Measurements from ENCODE around the gene CD22. TPM values are rescaled to one million over a fixed set of nuclear protein-coding genes. Genes with fewer than 3 reads are reported as not detected.
"Not testable (repeated sequence)": the region's sequence is repeated elsewhere in the genome, so short reads cannot be mapped to it uniquely, and the experiment has no call there.

CD22 gene
- total RNA-seq, 4 donors from 2014 or later: not detected

- no peak overlapping the region for H3K4me3 ChIP-seq
Observed at GRCh38 chr19:35284153-35285094, 44.6 kb upstream of the CD22 start.

GRCh38 chr19:35285095-35285449, 43.9 kb upstream of the CD22 start:
- no peak for DNase-seq (ENCODE audit: low spot score in 2 of 2)
- TF ChIP-seq EP300 (IDR thresholded peaks at IDR 0.05): no peak
- no peak for TF ChIP-seq POLR2A (IDR thresholded peaks at IDR 0.05)
- TF ChIP-seq POLR2AphosphoS5 (IDR thresholded peaks at IDR 0.05): no peak
- no peak for TF ChIP-seq CTCF (IDR thresholded peaks at IDR 0.05)
- 58% methylated on average over 1 of the region's 1 CpG for WGBS
- Histone ChIP-seq H3K36me3 (peaks cover under 1% of the 10 kb centered on the region), H3K4me1 (peaks cover 21% of the 10 kb centered on the region), H3K27me3 (peaks cover 8% of the 10 kb centered on the region), H3K4me3 (no peak overlapping the region), H3K27ac (no peak overlapping the region), H3K9me3 (no peaks in the 10 kb centered on the region)

More at GRCh38 chr19:35284153-35285094, 44.6 kb upstream of the CD22 start:
- 75% methylated on average over 17 of the region's 17 CpGs for WGBS
- DNase-seq (ENCODE audit: low spot score in 2 of 2): no peak
- peaks cover 21% of the 10 kb centered on the region for H3K4me1 ChIP-seq
- H3K27me3 ChIP-seq: peaks cover 5% of the 10 kb centered on the region
- H3K27ac ChIP-seq: no peak overlapping the region
- peaks cover 6% of the 10 kb centered on the region for H3K36me3 ChIP-seq
- TF ChIP-seq CTCF (IDR thresholded peaks at IDR 0.05) (no peak), POLR2AphosphoS5 (IDR thresholded peaks at IDR 0.05) (no peak), POLR2A (IDR thresholded peaks at IDR 0.05) (no peak), EP300 (IDR thresholded peaks at IDR 0.05) (no peak)
- H3K9me3 ChIP-seq: no peaks in the 10 kb centered on the region

- 84% methylated on average over 3 of the region's 3 CpGs for WGBS
- H3K36me3 ChIP-seq; H3K27ac ChIP-seq; DNase-seq (ENCODE audit: low spot score in 2 of 2); H3K4me3 ChIP-seq; H3K9me3 ChIP-seq: not testable (repeated sequence)
- Histone ChIP-seq H3K4me1 (peaks cover 17% of the 10 kb centered on the region), H3K27me3 (peaks cover 11% of the 10 kb centered on the region)
Observed at GRCh38 chr19:35285465-35285864, 43.5 kb upstream of the CD22 start.

- not testable (repeated sequence) for H3K27ac ChIP-seq; H3K4me3 ChIP-seq; DNase-seq (ENCODE audit: low spot score in 2 of 2); H3K9me3 ChIP-seq; H3K36me3 ChIP-seq
- Histone ChIP-seq H3K4me1 (peaks cover 11% of the 10 kb centered on the region), H3K27me3 (peaks cover 17% of the 10 kb centered on the region)
- WGBS: 68% methylated on average over 5 of the region's 5 CpGs
Observed at GRCh38 chr19:35286101-35286500, 42.9 kb upstream of the CD22 start.

GRCh38 chr19:35287713-35288112, 41.3 kb upstream of the CD22 start:
- Histone ChIP-seq H3K36me3 (no peaks in the 10 kb centered on the region), H3K4me1 (peaks cover 1% of the 10 kb centered on the region), H3K9me3 (no peaks in the 10 kb centered on the region), H3K27ac (no peak overlapping the region), H3K4me3 (no peak overlapping the region), H3K27me3 (peaks cover 33% of the 10 kb centered on the region)
- no peak for TF ChIP-seq POLR2AphosphoS5 (IDR thresholded peaks at IDR 0.05)
- TF ChIP-seq POLR2A (IDR thresholded peaks at IDR 0.05): no peak
- TF ChIP-seq EP300 (IDR thresholded peaks at IDR 0.05): no peak
- TF ChIP-seq CTCF (IDR thresholded peaks at IDR 0.05): no peak
- WGBS: 89% methylated on average over 10 of the region's 10 CpGs
- no peak for DNase-seq (ENCODE audit: low spot score in 2 of 2)

- Histone ChIP-seq H3K36me3 (no peaks in the 10 kb centered on the region), H3K27me3 (peaks cover 38% of the 10 kb centered on the region), H3K4me1 (peaks cover 2% of the 10 kb centered on the region), H3K4me3 (no peak overlapping the region), H3K9me3 (no peaks in the 10 kb centered on the region), H3K27ac (no peak overlapping the region)
- 48% methylated on average over 2 of the region's 2 CpGs for WGBS
- TF ChIP-seq POLR2A (IDR thresholded peaks at IDR 0.05) (no peak), POLR2AphosphoS5 (IDR thresholded peaks at IDR 0.05) (no peak), CTCF (IDR thresholded peaks at IDR 0.05) (no peak), EP300 (IDR thresholded peaks at IDR 0.05) (no peak)
- no peak for DNase-seq (ENCODE audit: low spot score in 2 of 2)
Observed at GRCh38 chr19:35288331-35288730, 40.7 kb upstream of the CD22 start.

Data from suprapubic skin (tissue), 4 donors.